Putamen (tissue), 1 donor: ENCODE data around the gene TK2.
"Not testable (repeated sequence)": the region's sequence is repeated elsewhere in the genome, so short reads cannot be mapped to it uniquely, and the experiment has no call there.

Source experiments
- DNase-seq: peaks from one replicate; pipeline ENCODE4 v3.0.0-alpha.2; 2016; ENCODE audit warnings: low spot score

TK2 gene

DNA sequence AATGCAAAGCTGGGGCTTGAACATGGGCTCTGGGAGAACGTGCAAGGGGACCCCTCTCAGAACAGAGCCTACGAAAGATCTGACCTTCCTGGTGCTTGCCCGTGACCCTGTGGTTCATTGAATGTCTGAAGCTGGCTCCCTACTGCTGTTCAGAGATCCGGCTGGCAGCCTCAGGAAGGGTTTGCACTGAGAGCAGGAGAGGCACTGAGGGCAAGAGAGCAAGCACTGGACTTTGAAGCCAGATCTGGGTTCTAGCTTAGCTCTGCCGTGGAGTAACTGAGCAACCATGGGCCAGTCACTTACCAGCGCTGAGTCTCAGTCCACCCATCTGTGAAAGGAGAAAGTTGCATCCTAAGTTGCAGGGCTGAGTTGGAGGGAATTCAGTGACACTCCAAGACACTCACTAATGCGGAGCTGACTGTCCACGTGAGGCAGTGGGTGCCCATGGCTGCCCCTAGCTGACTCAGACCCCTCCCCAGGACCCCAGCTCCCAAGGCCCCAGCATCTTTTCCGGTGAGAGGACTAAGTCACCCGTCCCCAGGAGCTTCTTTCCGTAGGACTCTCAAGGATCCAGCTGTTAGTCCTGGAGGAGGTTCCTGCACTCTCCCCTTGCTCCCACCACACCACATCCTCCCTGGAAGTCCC is 81.5 kb downstream of the TK2 start:
- DNase-seq: no peak

DNA sequence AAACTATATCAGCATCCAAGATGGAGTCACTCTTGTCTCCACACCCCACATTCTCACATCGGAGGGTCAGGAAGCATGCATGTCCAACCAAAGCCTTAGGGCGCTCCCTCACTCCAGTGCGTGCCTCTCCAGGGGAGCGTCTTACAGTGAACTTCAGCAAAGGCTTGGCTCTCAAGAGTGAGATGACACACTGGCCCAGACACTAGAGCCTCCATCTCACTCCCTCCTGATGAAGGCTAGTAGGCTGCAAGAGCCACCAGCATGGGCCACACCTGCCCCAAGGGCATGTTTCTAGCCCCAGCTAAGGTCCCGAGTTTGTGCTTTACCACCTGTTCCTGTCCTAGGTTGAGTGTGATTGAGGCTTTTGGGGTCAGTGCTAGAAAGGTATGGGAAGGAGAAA is 82.3 kb downstream of the TK2 start:
- DNase-seq: no peak

DNA sequence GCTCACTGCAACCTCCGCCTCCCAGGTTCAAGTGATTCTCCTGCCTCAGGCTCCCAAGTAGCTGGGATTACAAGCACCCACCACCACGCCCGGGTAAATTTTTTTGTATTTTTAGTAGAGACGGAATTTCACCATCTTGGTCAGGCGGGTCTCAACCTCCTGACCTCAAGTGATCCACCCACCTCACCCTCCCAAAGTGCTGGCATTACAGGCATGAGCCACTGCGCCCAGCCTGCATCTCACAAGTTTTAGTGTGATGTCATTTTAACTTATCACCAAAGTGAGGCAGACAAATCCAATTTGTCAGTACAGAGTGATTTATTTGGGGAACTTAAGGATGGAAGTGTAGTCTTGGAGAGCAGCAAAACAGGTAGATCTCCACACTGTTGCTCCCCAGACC is 83.3 kb downstream of the TK2 start:
- DNase-seq: not testable (repeated sequence)

- DNase-seq: not testable (repeated sequence)
Observed at GRCh38 chr16:66465946-66466345, 84.0 kb downstream of the TK2 start.

GRCh38 chr16:66462912-66463311 is 87.0 kb downstream of the TK2 start:
- no peak for DNase-seq

GRCh38 chr16:66460703-66461102 is 89.2 kb downstream of the TK2 start:
- no peak for DNase-seq

- no peak for DNase-seq
Observed at GRCh38 chr16:66459878-66460277, 90.0 kb downstream of the TK2 start.

DNA sequence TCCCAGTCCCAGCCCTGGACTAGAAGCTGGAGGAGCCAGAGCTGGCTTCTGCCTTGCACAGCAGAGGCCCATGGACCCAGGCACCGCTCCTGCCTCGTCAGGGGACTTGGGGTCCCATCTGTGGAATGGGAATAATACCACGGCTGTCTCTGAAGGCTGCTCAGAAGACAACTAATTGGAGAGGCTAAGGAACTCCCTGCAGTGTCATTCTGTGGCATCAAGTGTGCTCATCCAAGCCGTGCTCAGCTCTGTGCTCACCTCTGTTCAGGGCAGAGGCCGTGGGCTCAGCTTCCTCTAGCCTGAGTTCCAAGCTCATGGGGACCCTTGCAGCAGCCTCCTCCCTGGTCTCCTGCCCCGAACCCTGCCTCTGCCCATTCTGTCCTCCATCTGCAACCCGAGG is 91.1 kb downstream of the TK2 start:
- no peak for DNase-seq

DNA sequence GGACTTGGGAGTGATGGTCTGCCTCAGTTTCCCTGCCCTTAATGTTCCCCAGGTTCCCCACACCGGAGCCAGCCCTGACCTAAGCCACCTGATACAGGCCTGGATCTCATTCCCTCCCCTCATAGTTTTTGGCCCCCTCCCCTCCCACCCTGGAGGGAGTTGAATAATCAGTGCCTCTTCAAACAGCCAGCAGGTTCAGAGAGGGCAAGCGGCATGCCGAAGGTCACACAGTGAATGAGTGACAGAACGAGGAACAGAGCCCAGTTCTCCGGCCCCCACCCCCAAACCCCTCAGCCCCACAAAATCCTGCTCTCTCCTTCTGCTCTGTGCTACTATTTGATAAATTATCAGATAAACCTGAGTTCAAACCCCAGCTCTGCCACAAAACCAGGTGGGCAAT is 91.6 kb downstream of the TK2 start:
- DNase-seq: no peak
